ENCODE measurements around the gene ACADSB.

- no peak for TF ChIP-seq CTCF (IDR thresholded peaks at IDR 0.05; ENCODE audit: poor library complexity)
- no peak for TF ChIP-seq EZH2 (IDR thresholded peaks at IDR 0.05; ENCODE audit: borderline replicate concordance)
Measured at GRCh38 chr10:123057968-123058367, 49.2 kb downstream of the ACADSB start.

All from hepatocyte (in vitro differentiated cells).